K562 (cell line): ENCODE data around the gene PDE4A. TPM values are rescaled to one million over a fixed set of nuclear protein-coding genes. Genes with fewer than 3 reads are reported as not detected.

ENCODE experiments used
- ATAC-seq: fragments of 200-7000 bp; cut with Tn5 transposase; 3 replicates; pipeline ENCODE4 v1.9.1; 2020; ENCODE audit warnings: moderate library complexity
- BruUV-seq: library from RNA; stranded (reverse); fragments of 400-500 nt; replicated peaks from 2 replicates; lab custom pipeline; 2021; lab: Mats Ljungman, UMichigan
- CTCF ChIA-PET: fragments of 300-600 bp; formaldehyde crosslinking; extraction: SDS; loops from one replicate; lab custom pipeline; 2021; ENCODE audit warnings: low intra/inter-chr PET ratio; lab: Yijun Ruan, JAX
- POLR2A ChIA-PET: fragments of 300-600, 350-650 bp; sonication (Branson Sonifier 250); formaldehyde crosslinking; extraction: SDS; loops from one replicate; lab custom pipeline; 2021; ENCODE audit warnings: antibody characterized with exemption, inconsistent platforms; lab: Yijun Ruan, JAX
- DNase-seq, 4 experiments: peaks; one replicate each; pipeline versions ENCODE4 v3.0.0 to v3.0.0-alpha.2; 2011 to 2018; ENCODE audit warnings: low spot score in 3 of 4, mixed read lengths in 3 of 4; ENCODE audit errors: extremely low read depth in 1 of 4
- FAIRE-seq: peaks from 2 replicates; lab custom pipeline; 2011; peaks lifted over from hg19 to GRCh38; lab: Jason Lieb, UNC
- H2AFZ ChIP-seq: 2 replicates; pipeline ENCODE4 v1.6.0; 2011; ENCODE audit warnings: low read depth, low read length, control low read depth, inconsistent platforms
- H3K27ac ChIP-seq: fragments of 200-600 bp; 3 replicates; pipeline ENCODE4 v1.8.0; 2011; ENCODE audit warnings: low read depth, mild to moderate bottlenecking, control low read depth, inconsistent platforms, low read length, moderate library complexity, mixed read lengths; ENCODE audit errors: extremely low read depth
- H3K27me3 ChIP-seq, 2 experiments: fragments of 300-600 bp in 1 of 2; 2 replicates in 1 of 2; 3 replicates in 1 of 2; pipeline versions ENCODE4 v1.6.0 to v1.8.0; 2011; ENCODE audit warnings: inconsistent platforms in 2 of 2, low read length in 2 of 2, mild to moderate bottlenecking in 1 of 2, mixed read lengths in 1 of 2, moderate library complexity in 1 of 2; ENCODE audit not compliant: control insufficient read depth in 2 of 2, insufficient read depth in 2 of 2
- H3K36me3 ChIP-seq: fragments of 300-600 bp; 3 replicates; pipeline ENCODE4 v1.8.0; 2011; ENCODE audit warnings: mild to moderate bottlenecking, low read length, inconsistent platforms; ENCODE audit not compliant: control insufficient read depth, insufficient read depth
- H3K4me1 ChIP-seq, 2 experiments: fragments of 200-600 bp in 1 of 2; replicated peaks in 1 of 2; 2 replicates in 1 of 2; 3 replicates in 1 of 2; pipeline versions ENCODE4 v1.5.1 to v1.8.0; 2011; ENCODE audit warnings: inconsistent platforms in 2 of 2, low read length in 2 of 2, mild to moderate bottlenecking in 1 of 2, mixed read lengths in 1 of 2, moderate library complexity in 1 of 2; ENCODE audit not compliant: control insufficient read depth in 2 of 2, insufficient read depth in 2 of 2
- H3K4me2 ChIP-seq: 2 replicates; pipeline ENCODE4 v1.6.1; 2011; ENCODE audit warnings: low read length, control low read depth, inconsistent platforms, mixed read lengths; ENCODE audit not compliant: insufficient read depth
- H3K4me3 ChIP-seq: fragments of 200-600 bp; sonication (generic), shearing (Covaris generic); 2 replicates; pipeline ENCODE4 v1.5.1; 2016; ENCODE audit warnings: control low read depth, inconsistent platforms
- H3K79me2 ChIP-seq: fragments of 200-600 bp; 3 replicates; pipeline ENCODE4 v1.8.0; 2011; ENCODE audit warnings: low read length, inconsistent platforms; ENCODE audit not compliant: control insufficient read depth, insufficient read depth
- H3K9ac ChIP-seq, 2 experiments: 2 replicates each; pipeline versions ENCODE4 v1.6.0 to v1.6.1; 2011; ENCODE audit warnings: low read depth in 2 of 2, low read length in 2 of 2, control low read depth in 1 of 2, inconsistent platforms in 1 of 2, mild to moderate bottlenecking in 1 of 2, mixed read lengths in 1 of 2; ENCODE audit not compliant: insufficient read depth in 1 of 2
- H3K9me1 ChIP-seq: one replicate; pipeline ENCODE4 v1.6.0; 2011; ENCODE audit warnings: inconsistent platforms, mild to moderate bottlenecking, low read length, moderate library complexity; ENCODE audit not compliant: control insufficient read depth, insufficient read depth
- H3K9me3 ChIP-seq: replicated peaks from 2 replicates; pipeline ENCODE4 v1.5.1; 2011; ENCODE audit warnings: low read depth, low read length, inconsistent platforms; ENCODE audit not compliant: control insufficient read depth, insufficient read depth
- H4K20me1 ChIP-seq: replicated peaks from 2 replicates; pipeline ENCODE4 v1.6.1; 2011; ENCODE audit warnings: low read length, inconsistent platforms, mixed read lengths; ENCODE audit not compliant: control insufficient read depth, insufficient read depth
- ARID1B ChIP-seq: fragments of 450-650 bp; IDR thresholded peaks from 2 replicates; pipeline ENCODE4 v1.6.1; 2016; ENCODE audit warnings: antibody characterized with exemption, mild to moderate bottlenecking, inconsistent platforms
- ARID3A ChIP-seq: IDR thresholded peaks from 2 replicates; pipeline ENCODE4 v1.6.1; 2012; ENCODE audit warnings: low read depth, low read length, improper control_type of control experiment, borderline replicate concordance
- IRF1 ChIP-seq: sonication (generic); formaldehyde crosslinking; IDR thresholded peaks from 2 replicates; pipeline ENCODE4 v1.8.0; 2022; ENCODE audit warnings: missing genetic modification reagents, mild to moderate bottlenecking, borderline replicate concordance
- NFIC ChIP-seq: fragments of 450-650 bp; IDR thresholded peaks from 2 replicates; pipeline ENCODE4 v1.6.1; 2017; ENCODE audit warnings: mild to moderate bottlenecking, inconsistent platforms
- RNF2 ChIP-seq: sonication (generic); IDR thresholded peaks from 2 replicates; pipeline ENCODE4 v1.6.1; 2016
- TBL1XR1 ChIP-seq, 2 experiments: IDR thresholded peaks; 2 replicates each; pipeline ENCODE4 v1.6.1; 2012; ENCODE audit warnings: improper control_type of control experiment in 2 of 2, low read length in 2 of 2, mild to moderate bottlenecking in 1 of 2
- ZNF3 ChIP-seq: fragments of 250-450 bp; sonication (Bioruptor Pico); IDR thresholded peaks from 2 replicates; pipeline ENCODE4 v1.5.0; 2021; ENCODE audit warnings: mild to moderate bottlenecking, moderate library complexity
- ZNF407 ChIP-seq: fragments of 450-650 bp; IDR thresholded peaks from 2 replicates; pipeline ENCODE4 v1.6.1; 2016; ENCODE audit warnings: low read depth
- ZNF444 ChIP-seq: fragments of 250-450 bp; sonication (Bioruptor Pico); IDR thresholded peaks from 2 replicates; pipeline ENCODE4 v1.4.0; 2020; ENCODE audit warnings: mild to moderate bottlenecking, moderate library complexity
- ZNF445 ChIP-seq: fragments of 250-450 bp; sonication (Bioruptor Pico); IDR thresholded peaks from 2 replicates; pipeline ENCODE4 v1.4.0; 2020; ENCODE audit warnings: low read depth, mild to moderate bottlenecking, moderate library complexity
- WGBS: fragments of 100-300 bp; shearing (Covaris generic); methylation state at CpG from one replicate; pipeline ENCODE4 v1.1.6; 2016; ENCODE audit warnings: low coverage, mixed read lengths; ENCODE audit not compliant: insufficient coverage; ENCODE audit errors: missing lambda C conversion rate; 5-methylcytosine and 5-hydroxymethylcytosine counted together
- in situ Hi-C: fragments of 300-500 bp; cut with MboI; formaldehyde crosslinking; loops from 4 replicates; pipeline ENCODE4 v1.15.0; 2018; ENCODE audit warnings: inconsistent platforms, mixed read lengths
- intact Hi-C: fragments of 100-400 bp; cut with micrococcal nuclease; formaldehyde crosslinking; loops from 2 replicates; pipeline ENCODE4 v1.14.2; 2022
- polyA plus RNA-seq, 8 experiments: library from polyadenylated mRNA; depleted of rRNA in 4 of 8; stranded (reverse) in 5 of 8; unstranded in 3 of 8; fragments of >200 nt; fragmentation: Nextera tagmentation in 2 of 8; fragmentation: Illumina TruSeq in 1 of 8; extraction: Ambion mirVana in 2 of 8; extraction: Trizol in 1 of 8; gene quantifications; 2 replicates each; pipeline versions ENCODE4 v1.2.1 to v1.2.3, GENCODE V29; 2011 to 2014; ENCODE audit warnings: inconsistent platforms in 1 of 8, missing spikeins in 1 of 8
- total RNA-seq, 7 experiments: library from RNA; depleted of rRNA in 6 of 7; stranded (reverse); fragments of >200 nt in 6 of 7; fragmentation: Illumina TruSeq in 2 of 7; extraction: Trizol in 2 of 7; gene quantifications; 2 replicates each; pipeline versions ENCODE4 v1.2.1 to v1.2.3, GENCODE V29; 2011 to 2021; ENCODE audit warnings: low replicate concordance in 1 of 7

PDE4A gene
- total and polyA plus RNA-seq, 9 of the 15 experiments (the other 6 are each of a cell fraction or from before 2014, with no cell fraction given), result 0.66 to 26.9 (median 4.6) TPM

- TF ChIP-seq ARID1B, result no peak
Observed at GRCh38 chr19:10464456-10464855, 44.1 kb downstream of the PDE4A start (continued).

GRCh38 chr19:10467104-10467706 lies 46.9 kb downstream of the PDE4A start:
- Histone ChIP-seq H3K4me3 (no peak overlapping the region), H3K9me1 (peaks cover 2% of the 10 kb centered on the region), H3K79me2 (no peaks in the 10 kb centered on the region), H3K9ac (peak overlapping the region in 1 of 2 experiments; percentile 65; a peak in 2 of 4 replicates), H3K4me1 (peaks cover 2 to 13% of the 10 kb centered on the region in 2 experiments; a peak in 3 of 5 replicates), H3K27ac (no peak overlapping the region), H3K36me3 (peaks cover 60% of the 10 kb centered on the region; the same call in 2 of the 3 replicates), H3K9me3 (no peaks in the 10 kb centered on the region), H4K20me1 (0 out of 2 replicates have a peak, but pooled peaks cover 5% of the 10 kb centered on the region), H2AFZ (no peak overlapping the region), H3K4me2 (no peak overlapping the region), H3K27me3 (no peaks in the 10 kb centered on the region)
- ATAC-seq, result no peak
- POLR2A ChIA-PET, result interaction anchor here (1.2 to 1.3 kb wide), 2 partner anchors 12 to 16 kb away, joined by 4 to 7 read pairs; no protein-coding TSS in a partner anchor
- 95% methylated on average over 13 of the region's 20 CpGs for WGBS
- FAIRE-seq, result no peak
- intact Hi-C loops, result no loop called here
- no TSS peak for BruUV-seq
- DNase-seq, result no peak
- CTCF ChIA-PET, result no interaction called here
- in situ Hi-C loops, result no loop called here
- no peak for TF ChIP-seq ZNF407
- no peak for TF ChIP-seq ZNF444 (CRISPR knock-in tag)
- TF ChIP-seq ARID3A, result no peak
- no peak for TF ChIP-seq IRF1 (CRISPR knock-in tag)
- no peak for TF ChIP-seq RNF2
- no peak for TF ChIP-seq NFIC
- no peak for TF ChIP-seq TBL1XR1 (IDR thresholded peaks at IDR 0.05; ENCODE audit: low read length in 2 of 2)
- no peak for TF ChIP-seq ZNF445 (CRISPR knock-in tag)
- TF ChIP-seq ZNF3 (CRISPR knock-in tag), result no peak
